Heart left ventricle (tissue), 13 donors: ENCODE data around the gene RFFL.

Experiments used
- CTCF ChIP-seq, 12 donors: fragments of 200-600 bp; sonication (generic) in 4 of 12; IDR thresholded peaks; one replicate each; pipeline versions ENCODE4 v1.5.0 to v1.8.0; 2018 to 2022; ENCODE audit warnings: antibody characterized with exemption in 12 of 12, mild to moderate bottlenecking in 5 of 12
- POLR2A ChIP-seq, 2 donors: fragments of 450-650 bp; IDR thresholded peaks; one replicate each; pipeline ENCODE4 v1.6.1; 2017; ENCODE audit warnings: antibody characterized with exemption in 2 of 2, mild to moderate bottlenecking in 2 of 2, moderate library complexity in 2 of 2
- donor health status: ischemic (EF 13 %, LVEDD 7.1; RV severe dilation, severe dysfunction).
- donor health status: DM: no; HTN: yes; CAD: no.
- donor health status: DM: no; HTN: no; CAD: no.
- donor health status: ischemic (EF 25% LVEDD 6.9; RV normal size, moderate dysfunction).
- donor health status: ischemic (EF 25% LVEDD 5.7; RV mildly dilated, moderate dysfunction).
- donor health status: ischemic (EF 35%, LVEDD 5.7; RV mildly dilated, moderate dysfunction).
- donor health status: nonischemic (EF 11% LVEDD 7.7; RV severe dilation, severe dysfunction).
- donor health status: DM: yes; HTN: yes; CAD: no.
- donor health status: PGD.
- donor health status: ischemic (EF 29% LVEDD 5.4; RV normal size, mild dysfunction).
- donor health status: nonischemic (EF 23%, LVEDD 6.1; RV moderate dilation, normal function).

- TF ChIP-seq CTCF (IDR thresholded peaks at IDR 0.05): no peak
- TF ChIP-seq POLR2A (IDR thresholded peaks at IDR 0.05): no peak
Measured at GRCh38 chr17:35057332-35057915, 6.1 kb downstream of the RFFL start.
